HepG2 (cell line): ENCODE data around the gene SLC38A8. TPM values are rescaled to one million over a fixed set of nuclear protein-coding genes. Genes with fewer than 3 reads are reported as not detected.
A peak's percentile ranks its signal among the peaks of the same experiment; 100 is the strongest.

ENCODE experiments used
- AKAP8 ChIP-seq: sonication (generic); formaldehyde crosslinking; IDR thresholded peaks from 2 replicates; pipeline ENCODE4 v1.5.1; 2020; ENCODE audit warnings: mild to moderate bottlenecking, missing genetic modification reagents
- ATF6 ChIP-seq: sonication (generic); formaldehyde crosslinking; conservative IDR thresholded peaks from 2 replicates; pipeline ENCODE4 v1.4.0; 2020; ENCODE audit warnings: missing genetic modification reagents
- CBX1 ChIP-seq: IDR thresholded peaks from one replicate; pipeline ENCODE4 v1.6.1; 2016; ENCODE audit warnings: antibody characterized with exemption, low read depth
- DNMT3B ChIP-seq: conservative IDR thresholded peaks from 2 replicates; pipeline ENCODE4 v1.6.1; 2016; ENCODE audit warnings: missing biosample characterization, control low read depth
- FOXA3 ChIP-seq: IDR thresholded peaks from 2 replicates; pipeline ENCODE4 v1.6.1; 2016; ENCODE audit warnings: missing genetic modification reagents, missing compliant biosample characterization
- HNF1B ChIP-seq: sonication (generic); formaldehyde crosslinking; IDR thresholded peaks from 2 replicates; pipeline ENCODE4 v1.5.1; 2020; ENCODE audit warnings: mild to moderate bottlenecking, moderate library complexity, missing genetic modification reagents
- KDM1A ChIP-seq: IDR thresholded peaks from 2 replicates; pipeline ENCODE4 v1.6.1; 2016; ENCODE audit warnings: missing compliant biosample characterization
- KLF16 ChIP-seq, 2 experiments: sonication (generic) in 1 of 2; formaldehyde crosslinking in 1 of 2; IDR thresholded peaks; 2 replicates each; pipeline versions ENCODE4 v1.6.1 to v1.8.0; 2016 to 2023; ENCODE audit warnings: missing genetic modification reagents in 2 of 2, missing compliant biosample characterization in 1 of 2
- KMT2A ChIP-seq: sonication (generic); formaldehyde crosslinking; IDR thresholded peaks from 2 replicates; pipeline ENCODE4 v1.4.0; 2020; ENCODE audit warnings: missing genetic modification reagents
- MAX ChIP-seq: IDR thresholded peaks from 2 replicates; pipeline ENCODE4 v1.6.1; 2012; ENCODE audit warnings: inconsistent platforms
- TEAD3 ChIP-seq: optimal IDR thresholded peaks from 2 replicates; pipeline ENCODE3; 2016; ENCODE audit warnings: borderline replicate concordance
- THAP11 ChIP-seq: IDR thresholded peaks from 2 replicates; pipeline ENCODE4 v1.6.1; 2016; ENCODE audit warnings: missing biosample characterization, missing genetic modification reagents
- ZKSCAN5 ChIP-seq: sonication (generic); formaldehyde crosslinking; IDR thresholded peaks from 2 replicates; pipeline ENCODE4 v1.5.1; 2020; ENCODE audit warnings: mild to moderate bottlenecking, missing genetic modification reagents
- ZNF12 ChIP-seq: sonication (generic); formaldehyde crosslinking; IDR thresholded peaks from 2 replicates; pipeline ENCODE4 v1.5.0; 2020; ENCODE audit warnings: missing genetic modification reagents
- ZNF24 ChIP-seq: fragments of 450-650 bp; IDR thresholded peaks from 2 replicates; pipeline ENCODE4 v1.6.1; 2017; ENCODE audit warnings: antibody characterized with exemption, mild to moderate bottlenecking
- ZNF3 ChIP-seq: IDR thresholded peaks from 2 replicates; pipeline ENCODE4 v1.7.0; 2017; ENCODE audit warnings: inconsistent platforms
- ZNF367 ChIP-seq: sonication (generic); formaldehyde crosslinking; IDR thresholded peaks from 2 replicates; pipeline ENCODE4 v1.4.0; 2020; ENCODE audit warnings: missing genetic modification reagents, borderline replicate concordance
- ZNF484 ChIP-seq: sonication (generic); formaldehyde crosslinking; IDR thresholded peaks from 2 replicates; pipeline ENCODE4 v1.5.1; 2020; ENCODE audit warnings: mild to moderate bottlenecking, low read depth, missing genetic modification reagents, borderline replicate concordance
- ZNF777 ChIP-seq: sonication (generic); formaldehyde crosslinking; IDR thresholded peaks from 2 replicates; pipeline ENCODE4 v1.4.0; 2020; ENCODE audit warnings: missing genetic modification reagents
- polyA plus RNA-seq, 8 experiments: library from polyadenylated mRNA; depleted of rRNA in 3 of 8; stranded (reverse) in 7 of 8; unstranded in 1 of 8; fragments of >200 nt; fragmentation: Illumina TruSeq in 4 of 8; extraction: Trizol in 4 of 8; gene quantifications; 2 replicates each; pipeline versions ENCODE4 v1.2.1 to v1.2.3, GENCODE V29; 2011 to 2016; ENCODE audit warnings: low read depth in 4 of 8, missing spikeins in 1 of 8, mixed read lengths in 1 of 8; ENCODE audit not compliant: insufficient read depth in 1 of 8
- total RNA-seq, 5 experiments: library from RNA; depleted of rRNA; stranded (reverse); fragments of >200 nt; fragmentation: Illumina TruSeq; extraction: Trizol; gene quantifications; 2 replicates each; pipeline ENCODE4 v1.2.3, GENCODE V29; 2016; ENCODE audit warnings: low read depth in 1 of 5
- TF ChIP-seq, protein P1 (sequence below): sonication (generic); formaldehyde crosslinking; IDR thresholded peaks from 2 replicates; pipeline ENCODE4 v1.4.0; 2020; ENCODE audit warnings: missing genetic modification reagents, borderline replicate concordance
- TF ChIP-seq, protein P2 (sequence below): conservative IDR thresholded peaks from 2 replicates; pipeline ENCODE4 v1.6.1; 2018; ENCODE audit warnings: missing genetic modification reagents
- TF ChIP-seq, protein P3 (sequence below): IDR thresholded peaks from 2 replicates; pipeline ENCODE4 v1.6.1; 2016; ENCODE audit warnings: missing compliant biosample characterization, missing genetic modification reagents, borderline replicate concordance

SLC38A8 gene
- total and polyA plus RNA-seq, 2 of the 13 experiments (the other 11 are each of a cell fraction or from before 2014, with no cell fraction given): 0.24 to 0.37 TPM

DNA sequence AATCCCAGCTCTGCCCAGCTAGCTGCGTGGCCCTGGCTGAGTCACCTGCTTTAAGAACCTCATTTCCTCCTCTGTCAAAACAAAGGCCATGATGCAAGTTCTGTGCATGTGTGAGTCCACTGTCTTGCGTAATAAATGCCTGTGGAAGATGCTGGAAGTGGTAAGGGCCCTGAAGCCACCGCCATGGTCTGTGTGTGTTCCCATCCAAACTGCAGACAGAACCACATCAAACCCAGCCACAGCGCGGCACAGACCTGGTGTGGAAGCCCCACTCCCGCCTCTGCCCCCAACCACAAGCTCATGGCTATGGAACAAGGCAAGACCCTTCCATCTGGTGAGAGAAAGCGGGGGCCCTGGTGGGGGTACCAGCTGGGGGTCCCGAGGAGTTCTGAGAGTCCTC, 48.5 kb downstream of the SLC38A8 start (continued):
- TF ChIP-seq HNF1B (CRISPR knock-in tag) (no peak), KLF16 (CRISPR knock-in tag; IDR thresholded peaks at IDR 0.05) (peak in 1 of 2 experiments; percentile 64; a peak in 2 of 4 replicates), ZNF367 (CRISPR knock-in tag) (no peak), ZNF3 (CRISPR knock-in tag) (peak; percentile 63; the same call in 1 of the 2 replicates), ZKSCAN5 (CRISPR knock-in tag) (no peak), ZNF777 (no peak), ZNF24 (no peak), AKAP8 (CRISPR knock-in tag) (no peak), MAX (peak; percentile 51; the same call in 1 of the 2 replicates), KMT2A (CRISPR knock-in tag) (no peak), ZNF12 (CRISPR knock-in tag) (peak; percentile 82), THAP11 (CRISPR knock-in tag) (peak; percentile 74), FOXA3 (CRISPR knock-in tag) (peak; percentile 56; the same call in 1 of the 2 replicates), ATF6 (CRISPR knock-in tag) (no peak), TEAD3 (CRISPR knock-in tag) (peak; percentile 40), DNMT3B (peak; percentile 82; the same call in 1 of the 2 replicates), ZNF484 (CRISPR knock-in tag) (no peak), CBX1 (no peak), KDM1A (CRISPR knock-in tag) (peak; percentile 90)
- TF ChIP-seq, protein P1, sequence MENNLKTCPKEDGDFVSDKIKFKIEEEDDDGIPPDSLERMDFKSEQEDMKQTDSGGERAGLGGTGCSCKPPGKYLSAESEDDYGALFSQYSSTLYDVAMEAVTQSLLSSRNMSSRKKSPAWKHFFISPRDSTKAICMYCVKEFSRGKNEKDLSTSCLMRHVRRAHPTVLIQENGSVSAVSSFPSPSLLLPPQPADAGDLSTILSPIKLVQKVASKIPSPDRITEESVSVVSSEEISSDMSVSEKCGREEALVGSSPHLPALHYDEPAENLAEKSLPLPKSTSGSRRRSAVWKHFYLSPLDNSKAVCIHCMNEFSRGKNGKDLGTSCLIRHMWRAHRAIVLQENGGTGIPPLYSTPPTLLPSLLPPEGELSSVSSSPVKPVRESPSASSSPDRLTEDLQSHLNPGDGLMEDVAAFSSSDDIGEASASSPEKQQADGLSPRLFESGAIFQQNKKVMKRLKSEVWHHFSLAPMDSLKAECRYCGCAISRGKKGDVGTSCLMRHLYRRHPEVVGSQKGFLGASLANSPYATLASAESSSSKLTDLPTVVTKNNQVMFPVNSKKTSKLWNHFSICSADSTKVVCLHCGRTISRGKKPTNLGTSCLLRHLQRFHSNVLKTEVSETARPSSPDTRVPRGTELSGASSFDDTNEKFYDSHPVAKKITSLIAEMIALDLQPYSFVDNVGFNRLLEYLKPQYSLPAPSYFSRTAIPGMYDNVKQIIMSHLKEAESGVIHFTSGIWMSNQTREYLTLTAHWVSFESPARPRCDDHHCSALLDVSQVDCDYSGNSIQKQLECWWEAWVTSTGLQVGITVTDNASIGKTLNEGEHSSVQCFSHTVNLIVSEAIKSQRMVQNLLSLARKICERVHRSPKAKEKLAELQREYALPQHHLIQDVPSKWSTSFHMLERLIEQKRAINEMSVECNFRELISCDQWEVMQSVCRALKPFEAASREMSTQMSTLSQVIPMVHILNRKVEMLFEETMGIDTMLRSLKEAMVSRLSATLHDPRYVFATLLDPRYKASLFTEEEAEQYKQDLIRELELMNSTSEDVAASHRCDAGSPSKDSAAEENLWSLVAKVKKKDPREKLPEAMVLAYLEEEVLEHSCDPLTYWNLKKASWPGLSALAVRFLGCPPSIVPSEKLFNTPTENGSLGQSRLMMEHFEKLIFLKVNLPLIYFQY (CRISPR knock-in tag): no peak
- TF ChIP-seq, protein P2, sequence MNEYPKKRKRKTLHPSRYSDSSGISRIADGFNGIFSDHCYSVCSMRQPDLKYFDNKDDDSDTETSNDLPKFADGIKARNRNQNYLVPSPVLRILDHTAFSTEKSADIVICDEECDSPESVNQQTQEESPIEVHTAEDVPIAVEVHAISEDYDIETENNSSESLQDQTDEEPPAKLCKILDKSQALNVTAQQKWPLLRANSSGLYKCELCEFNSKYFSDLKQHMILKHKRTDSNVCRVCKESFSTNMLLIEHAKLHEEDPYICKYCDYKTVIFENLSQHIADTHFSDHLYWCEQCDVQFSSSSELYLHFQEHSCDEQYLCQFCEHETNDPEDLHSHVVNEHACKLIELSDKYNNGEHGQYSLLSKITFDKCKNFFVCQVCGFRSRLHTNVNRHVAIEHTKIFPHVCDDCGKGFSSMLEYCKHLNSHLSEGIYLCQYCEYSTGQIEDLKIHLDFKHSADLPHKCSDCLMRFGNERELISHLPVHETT: no peak
- TF ChIP-seq, protein P3, sequence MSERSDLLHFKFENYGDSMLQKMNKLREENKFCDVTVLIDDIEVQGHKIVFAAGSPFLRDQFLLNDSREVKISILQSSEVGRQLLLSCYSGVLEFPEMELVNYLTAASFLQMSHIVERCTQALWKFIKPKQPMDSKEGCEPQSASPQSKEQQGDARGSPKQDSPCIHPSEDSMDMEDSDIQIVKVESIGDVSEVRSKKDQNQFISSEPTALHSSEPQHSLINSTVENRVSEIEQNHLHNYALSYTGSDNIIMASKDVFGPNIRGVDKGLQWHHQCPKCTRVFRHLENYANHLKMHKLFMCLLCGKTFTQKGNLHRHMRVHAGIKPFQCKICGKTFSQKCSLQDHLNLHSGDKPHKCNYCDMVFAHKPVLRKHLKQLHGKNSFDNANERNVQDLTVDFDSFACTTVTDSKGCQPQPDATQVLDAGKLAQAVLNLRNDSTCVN (CRISPR knock-in tag): 0 out of 2 replicates have a peak, but pooled peaks have one; percentile 17
